HEK293T (cell line): Measurements from ENCODE around the gene CGREF1.

ENCODE experiments used
- CTCF ChIA-PET: fragments of 350-600 bp; formaldehyde crosslinking; extraction: SDS; loops from one replicate; lab custom pipeline; 2021; ENCODE audit warnings: antibody characterized with exemption, inconsistent platforms; lab: Yijun Ruan, JAX
- POLR2A ChIA-PET: fragments of 350-600 bp; formaldehyde crosslinking; extraction: SDS; loops from one replicate; lab custom pipeline; 2020; ENCODE audit warnings: antibody characterized with exemption, inconsistent platforms; lab: Yijun Ruan, JAX
- DNase-seq: peaks from one replicate; pipeline ENCODE4 v3.0.0; 2012; ENCODE audit warnings: mixed read lengths; ENCODE audit errors: extremely low spot score
- ARNT ChIP-seq: fragments of 450-650 bp; IDR thresholded peaks from 2 replicates; pipeline ENCODE4 v1.6.1; 2017; ENCODE audit warnings: mild to moderate bottlenecking
- BHLHE40 ChIP-seq: fragments of 450-650 bp; IDR thresholded peaks from 2 replicates; pipeline ENCODE4 v1.6.1; 2016; ENCODE audit warnings: mild to moderate bottlenecking, moderate library complexity, borderline replicate concordance
- CTBP1 ChIP-seq: fragments of 450-650 bp; IDR thresholded peaks from 2 replicates; pipeline ENCODE4 v1.6.1; 2016; ENCODE audit warnings: borderline replicate concordance
- ELF4 ChIP-seq: fragments of 450-650 bp; IDR thresholded peaks from 2 replicates; pipeline ENCODE4 v1.6.1; 2017; ENCODE audit warnings: antibody characterized with exemption
- FOXA1 ChIP-seq: fragments of 450-650 bp; IDR thresholded peaks from 2 replicates; pipeline ENCODE4 v1.6.1; 2016; ENCODE audit warnings: mild to moderate bottlenecking
- FOXK2 ChIP-seq: fragments of 450-650 bp; IDR thresholded peaks from 2 replicates; pipeline ENCODE4 v1.6.1; 2016; ENCODE audit warnings: mild to moderate bottlenecking
- FOXM1 ChIP-seq: fragments of 450-650 bp; IDR thresholded peaks from 2 replicates; pipeline ENCODE4 v1.6.1; 2017; ENCODE audit warnings: mild to moderate bottlenecking, borderline replicate concordance
- HDGF ChIP-seq: fragments of 450-650 bp; IDR thresholded peaks from 2 replicates; pipeline ENCODE4 v1.6.1; 2017; ENCODE audit warnings: antibody characterized with exemption, borderline replicate concordance
- L3MBTL2 ChIP-seq: fragments of 450-650 bp; conservative IDR thresholded peaks from 2 replicates; pipeline ENCODE4 v1.6.1; 2016; ENCODE audit warnings: mild to moderate bottlenecking
- LEF1 ChIP-seq: fragments of 450-650 bp; IDR thresholded peaks from 2 replicates; pipeline ENCODE4 v1.6.1; 2017; ENCODE audit warnings: mild to moderate bottlenecking, borderline replicate concordance
- NFRKB ChIP-seq: fragments of 450-650 bp; IDR thresholded peaks from 2 replicates; pipeline ENCODE4 v1.6.1; 2016; ENCODE audit warnings: mild to moderate bottlenecking, moderate library complexity
- SP1 ChIP-seq: fragments of 450-650 bp; IDR thresholded peaks from 2 replicates; pipeline ENCODE4 v1.6.1; 2017
- SUZ12 ChIP-seq: fragments of 450-650 bp; IDR thresholded peaks from 2 replicates; pipeline ENCODE4 v1.6.1; 2016; ENCODE audit warnings: mild to moderate bottlenecking
- TARDBP ChIP-seq: fragments of 450-650 bp; IDR thresholded peaks from 2 replicates; pipeline ENCODE4 v1.6.1; 2016
- ZNF384 ChIP-seq: fragments of 450-650 bp; IDR thresholded peaks from 2 replicates; pipeline ENCODE4 v1.6.1; 2016
- TF ChIP-seq, protein P1 (sequence below): fragments of 450-650 bp; IDR thresholded peaks from 2 replicates; pipeline ENCODE4 v1.6.1; 2016

The CGREF1 gene

GRCh38 chr2:27097341-27097740 is 21.6 kb downstream of the CGREF1 start:
- no peak for DNase-seq
- ChIA-PET CTCF (interaction anchor here (1.2 kb wide), 1 partner anchor 94 kb away, joined by 4 read pairs; no protein-coding TSS in a partner anchor), POLR2A (interaction anchor here (1.0 to 2.0 kb wide), 2 partner anchors 11 to 27 kb away, joined by 3 to 8 read pairs; partner anchors contain the start of genes ABHD1 and KHK)
- TF ChIP-seq FOXM1: no peak
- TF ChIP-seq HDGF: no peak
- no peak for TF ChIP-seq SP1
- no peak for TF ChIP-seq TARDBP
- TF ChIP-seq SUZ12: no peak
- TF ChIP-seq ZNF384: no peak
- TF ChIP-seq FOXK2: no peak
- no peak for TF ChIP-seq BHLHE40
- TF ChIP-seq FOXA1: no peak
- TF ChIP-seq ARNT: no peak
- TF ChIP-seq CTBP1: no peak
- no peak for TF ChIP-seq L3MBTL2
- no peak for TF ChIP-seq LEF1
- TF ChIP-seq, protein P1, sequence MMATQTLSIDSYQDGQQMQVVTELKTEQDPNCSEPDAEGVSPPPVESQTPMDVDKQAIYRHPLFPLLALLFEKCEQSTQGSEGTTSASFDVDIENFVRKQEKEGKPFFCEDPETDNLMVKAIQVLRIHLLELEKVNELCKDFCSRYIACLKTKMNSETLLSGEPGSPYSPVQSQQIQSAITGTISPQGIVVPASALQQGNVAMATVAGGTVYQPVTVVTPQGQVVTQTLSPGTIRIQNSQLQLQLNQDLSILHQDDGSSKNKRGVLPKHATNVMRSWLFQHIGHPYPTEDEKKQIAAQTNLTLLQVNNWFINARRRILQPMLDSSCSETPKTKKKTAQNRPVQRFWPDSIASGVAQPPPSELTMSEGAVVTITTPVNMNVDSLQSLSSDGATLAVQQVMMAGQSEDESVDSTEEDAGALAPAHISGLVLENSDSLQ: no peak

GRCh38 chr2:27096748-27097297 is 22.1 kb downstream of the CGREF1 start:
- no peak for DNase-seq
- ChIA-PET CTCF (interaction anchor here (0.6 kb wide), 2 partner anchors 11 to 16 kb away, joined by 3 to 4 read pairs; no protein-coding TSS in a partner anchor), POLR2A (interaction anchor here (1.0 to 2.0 kb wide), 2 partner anchors 10 to 27 kb away, joined by 3 to 8 read pairs; partner anchors contain the start of genes ABHD1 and KHK)
- TF ChIP-seq BHLHE40: no peak
- TF ChIP-seq CTBP1: no peak
- TF ChIP-seq, protein P1: no peak
- TF ChIP-seq FOXA1: no peak
- no peak for TF ChIP-seq ARNT
- no peak for TF ChIP-seq FOXM1
- TF ChIP-seq L3MBTL2: no peak
- TF ChIP-seq ELF4: no peak
- no peak for TF ChIP-seq SUZ12

DNA sequence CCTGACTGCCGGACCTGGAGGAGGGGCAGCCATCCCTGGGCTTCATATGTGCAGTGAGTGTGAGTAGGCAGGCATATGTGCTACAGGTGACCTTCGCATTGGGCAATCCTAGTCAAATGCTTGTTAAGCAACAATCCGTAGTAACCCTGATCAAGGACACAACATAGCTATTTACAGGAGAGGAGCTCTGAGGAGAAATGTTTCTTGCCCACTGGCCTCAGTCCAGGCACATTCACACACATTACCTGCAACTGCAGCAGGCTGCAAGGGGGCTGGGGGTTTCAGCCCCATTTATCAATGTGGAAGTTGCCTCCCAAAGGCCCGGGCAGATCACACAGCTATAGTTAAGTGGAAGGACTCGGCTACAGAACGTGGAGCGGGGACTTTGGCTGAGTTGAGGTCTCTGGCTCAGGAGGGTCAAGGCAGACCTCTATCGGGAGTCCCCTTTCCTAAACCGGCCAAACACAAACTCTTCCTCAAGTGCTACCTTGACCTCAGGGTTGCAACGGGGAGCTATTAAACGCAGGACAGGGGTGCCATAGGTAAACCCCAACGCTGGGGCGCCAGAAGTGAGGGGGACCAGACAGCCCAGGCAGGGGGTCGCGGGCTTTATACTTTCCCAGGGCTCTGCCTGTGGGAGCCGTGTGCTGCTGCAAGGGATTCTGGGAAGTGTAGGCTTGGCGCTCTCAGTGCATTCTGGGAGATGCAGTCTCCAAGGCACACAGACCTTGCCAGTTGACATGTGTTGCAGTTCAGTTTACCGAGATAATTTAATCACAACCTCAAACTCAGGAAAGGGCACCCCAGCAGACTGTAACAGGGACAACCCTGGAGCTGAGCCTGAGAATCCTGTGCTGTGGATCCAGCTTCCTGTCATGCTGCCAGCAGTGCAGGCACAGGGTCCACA is 22.9 kb downstream of the CGREF1 start:
- TF ChIP-seq L3MBTL2 (no peak), SP1 (no peak), FOXM1 (no peak), FOXK2 (no peak), ZNF384 (no peak), ELF4 (no peak), NFRKB (no peak), TARDBP (no peak), CTBP1 (no peak), BHLHE40 (no peak), HDGF (no peak), LEF1 (no peak), FOXA1 (no peak), SUZ12 (no peak), ARNT (no peak)
- TF ChIP-seq, protein P1: no peak

GRCh38 chr2:27095427-27095744 is 23.5 kb downstream of the CGREF1 start:
- TF ChIP-seq L3MBTL2 (no peak), FOXA1 (no peak), SP1 (no peak), TARDBP (no peak), ZNF384 (no peak), FOXM1 (no peak), ARNT (no peak)
- CTCF ChIA-PET: no interaction called here
- no peak for DNase-seq
- POLR2A ChIA-PET: no interaction called here

More for the DNA sequence above, 22.9 kb downstream of the CGREF1 start:
- POLR2A ChIA-PET: interaction anchor here (1.0 to 2.0 kb wide), 2 partner anchors 9 to 28 kb away, joined by 3 to 8 read pairs; partner anchors contain the start of genes ABHD1 and KHK
- CTCF ChIA-PET: interaction anchor here (0.6 kb wide), 1 partner anchor 15 kb away, joined by 3 read pairs; no protein-coding TSS in a partner anchor
- DNase-seq: peak; percentile 78

GRCh38 chr2:27094353-27094984 is 24.5 kb downstream of the CGREF1 start:
- ChIA-PET CTCF (no interaction called here), POLR2A (interaction anchor here (0.9 kb wide), 1 partner anchor 54 kb away, joined by 3 read pairs; no protein-coding TSS in a partner anchor)
- TF ChIP-seq FOXA1 (no peak), SUZ12 (no peak), CTBP1 (no peak), NFRKB (no peak), FOXM1 (no peak), ARNT (no peak), FOXK2 (no peak), ZNF384 (no peak), LEF1 (no peak), SP1 (no peak), BHLHE40 (no peak), HDGF (no peak), ELF4 (no peak), TARDBP (no peak), L3MBTL2 (no peak)
- TF ChIP-seq, protein P1: no peak
- DNase-seq: no peak
